ENCODE data around the gene WDR72. TPM values are rescaled to one million over a fixed set of nuclear protein-coding genes. Genes with fewer than 3 reads are reported as not detected.
A peak's percentile ranks its signal among the peaks of the same experiment; 100 is the strongest.
"Not testable (repeated sequence)": the region's sequence is repeated elsewhere in the genome, so short reads cannot be mapped to it uniquely, and the experiment has no call there.

The WDR72 gene
- total RNA-seq, 1 experiment from 2014 or later, result 6.1 TPM

DNA sequence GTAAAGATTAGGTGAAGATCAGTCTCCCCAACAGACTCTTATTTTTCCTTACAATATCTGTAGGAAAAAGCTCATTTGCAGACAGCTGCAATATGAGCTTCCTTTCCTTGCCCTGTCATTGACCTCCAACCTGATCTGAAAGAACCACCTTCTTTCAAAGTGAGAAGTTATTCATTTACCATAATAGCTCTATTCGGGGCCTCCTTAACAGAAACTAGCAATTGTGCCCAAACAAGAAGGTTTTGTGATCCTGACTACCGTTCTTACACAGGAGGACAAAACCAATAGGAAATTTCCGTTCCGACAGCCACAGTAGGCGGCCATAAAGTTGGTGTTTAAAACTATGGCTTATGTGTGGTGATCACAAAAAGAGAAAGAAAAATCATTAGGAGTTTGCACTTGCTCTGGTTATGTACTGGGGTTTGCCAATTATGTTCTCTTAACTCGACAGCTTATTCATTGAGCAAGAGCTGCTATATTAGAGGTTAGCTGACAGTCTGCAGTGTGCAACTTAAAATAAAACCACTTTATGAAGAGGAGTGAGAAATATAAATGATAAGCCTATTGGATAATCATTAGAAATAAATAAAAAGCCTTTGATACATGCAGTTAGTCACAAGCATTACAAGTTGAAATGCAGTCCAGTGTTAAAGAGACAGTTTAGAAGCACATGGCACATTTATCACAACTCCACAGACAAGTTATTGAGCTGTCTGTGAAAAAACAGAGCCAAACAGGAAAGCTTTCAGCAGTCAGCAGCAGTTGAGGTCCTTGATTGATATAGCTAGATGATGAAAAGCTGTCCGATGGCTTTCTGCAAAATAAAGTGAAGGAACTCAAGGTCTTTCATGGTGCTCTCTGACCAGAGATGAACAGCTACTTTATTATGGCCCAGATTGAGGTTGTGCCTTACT is 199.8 kb downstream of the WDR72 start:
- peak; percentile 52 for DNase-seq (ENCODE audit: low read depth)

DNA sequence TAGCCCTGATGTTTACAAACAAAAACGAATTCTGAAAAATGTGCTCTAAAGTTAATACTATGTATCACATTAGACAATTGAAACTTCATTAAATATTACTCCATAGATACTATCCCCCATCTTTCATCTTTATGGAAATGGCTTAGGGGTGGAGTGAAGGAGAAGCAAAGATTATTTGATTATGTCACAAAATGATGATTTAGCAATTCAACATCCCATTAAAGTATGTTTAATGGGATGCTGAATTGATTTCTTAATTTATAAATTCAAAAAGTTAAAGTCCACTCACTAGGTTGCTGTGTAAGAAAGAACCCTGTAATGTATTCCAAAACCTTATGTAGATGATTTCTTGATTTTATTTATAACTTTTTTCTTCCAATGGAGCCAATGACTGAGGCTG is 201.1 kb downstream of the WDR72 start:
- in situ Hi-C loops (cut with HindIII; ENCODE audit: low pct_unique_long_range_greater_than_20kb, low sequenced_read_pairs), result no loop called here
- no peak for DNase-seq (ENCODE audit: low read depth)

More for the DNA sequence above, 199.8 kb downstream of the WDR72 start:
- in situ Hi-C loops (cut with HindIII; ENCODE audit: low pct_unique_long_range_greater_than_20kb, low sequenced_read_pairs), result no loop called here

DNA sequence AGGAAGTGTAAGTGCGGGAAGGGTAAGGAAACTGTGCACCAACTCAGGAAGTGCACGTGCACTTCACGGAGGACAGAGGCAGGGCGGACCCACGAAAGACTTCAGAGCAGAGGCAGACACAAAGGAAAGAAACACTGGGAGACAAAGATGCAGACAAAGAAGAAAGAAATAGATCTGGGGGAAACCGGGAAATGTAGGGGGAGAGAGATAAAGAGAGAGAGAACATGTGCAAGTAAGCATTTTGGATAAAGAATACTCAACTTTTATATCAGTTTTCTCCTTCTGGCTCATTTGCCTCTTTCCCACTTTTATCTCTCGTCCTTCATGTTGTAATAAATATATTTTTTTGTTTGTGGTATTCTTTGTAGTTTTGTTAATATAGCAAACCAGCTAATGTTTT is 204.2 kb downstream of the WDR72 start:
- no peak for DNase-seq (ENCODE audit: low read depth)
- in situ Hi-C loops (cut with HindIII; ENCODE audit: low pct_unique_long_range_greater_than_20kb, low sequenced_read_pairs), result no loop called here

DNA sequence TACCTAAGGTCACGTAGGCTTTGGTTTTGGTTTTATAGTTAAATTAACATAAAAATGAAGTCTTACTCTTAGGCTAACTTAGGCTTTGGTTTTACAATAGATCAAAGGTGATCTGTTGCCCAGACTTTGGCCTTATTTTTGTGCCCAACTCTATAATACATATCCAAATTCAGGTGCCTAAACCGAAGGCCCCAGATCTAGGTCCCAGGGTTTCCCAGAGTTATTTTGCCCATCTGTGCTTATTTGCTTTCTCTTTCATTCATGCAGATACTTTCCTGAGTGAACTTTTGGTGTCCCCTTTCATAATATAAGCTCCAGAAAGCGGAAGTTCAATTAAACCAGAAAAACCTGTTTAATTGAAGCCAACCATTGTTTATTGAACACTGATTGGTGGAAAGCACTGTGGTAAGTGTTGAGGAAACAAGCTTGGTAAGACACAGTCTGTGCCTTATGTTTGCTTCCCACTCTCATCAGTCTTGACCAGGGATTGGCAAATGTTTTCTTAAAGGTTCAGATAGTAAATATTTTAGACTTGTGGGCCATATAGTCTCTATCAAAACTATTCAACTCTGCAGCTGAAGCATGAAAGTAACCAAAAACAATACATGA is 209.7 kb downstream of the WDR72 start:
- in situ Hi-C loops (cut with HindIII; ENCODE audit: low pct_unique_long_range_greater_than_20kb, low sequenced_read_pairs), result no loop called here
- DNase-seq (ENCODE audit: low read depth), result no peak

DNA sequence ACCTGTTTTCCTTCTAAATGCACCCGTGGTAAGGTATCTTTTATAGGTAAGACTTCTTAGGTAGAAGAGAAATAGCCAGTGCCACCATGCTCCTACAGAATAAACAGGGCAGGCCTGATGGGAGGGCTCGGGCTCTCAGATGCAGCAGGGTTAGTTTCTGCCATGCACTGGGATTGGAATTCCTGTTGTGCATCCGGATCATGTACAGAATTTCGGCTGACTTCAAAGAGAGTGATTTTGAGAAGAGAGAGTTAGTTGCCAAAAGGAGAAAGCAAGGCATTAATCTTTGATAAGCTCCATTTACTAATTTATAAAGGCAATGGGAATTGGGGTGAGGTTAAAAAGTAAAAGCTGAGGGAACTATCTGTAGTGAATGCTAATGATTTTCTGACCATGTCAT is 211.2 kb downstream of the WDR72 start:
- DNase-seq (ENCODE audit: low read depth), result no peak
- in situ Hi-C loops (cut with HindIII; ENCODE audit: low pct_unique_long_range_greater_than_20kb, low sequenced_read_pairs), result no loop called here

DNA sequence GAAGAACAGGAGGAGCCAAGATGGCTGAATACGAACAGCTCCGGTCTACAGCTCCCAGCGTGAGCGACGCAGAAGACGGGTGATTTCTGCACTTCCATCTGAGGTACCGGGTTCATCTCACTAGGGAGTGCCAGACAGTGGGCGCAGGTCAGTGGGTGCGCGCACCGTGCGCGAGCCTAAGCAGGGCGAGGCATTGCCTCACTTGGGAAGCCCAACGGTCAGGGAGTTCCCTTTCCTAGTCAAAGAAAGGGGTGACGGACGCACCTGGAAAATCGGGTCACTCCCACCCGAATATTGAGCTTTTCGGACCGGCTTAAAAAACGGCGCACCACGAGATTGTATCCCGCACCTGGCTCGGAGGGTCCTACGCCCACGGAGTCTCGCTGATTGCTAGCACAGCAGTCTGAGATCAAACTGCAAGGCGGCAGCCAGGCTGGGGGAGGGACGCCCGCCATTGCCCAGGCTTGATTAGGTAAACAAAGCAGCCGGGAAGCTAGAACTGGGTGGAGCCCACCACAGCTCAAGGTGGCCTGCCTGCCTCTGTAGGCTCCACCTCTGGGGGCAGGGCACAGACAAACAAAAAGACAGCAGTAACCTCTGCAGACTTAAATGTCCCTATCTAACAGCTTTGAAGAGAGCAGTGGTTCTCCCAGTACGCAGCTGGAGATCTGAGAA is 218.7 kb downstream of the WDR72 start:
- in situ Hi-C loops (cut with HindIII; ENCODE audit: low pct_unique_long_range_greater_than_20kb, low sequenced_read_pairs); DNase-seq (ENCODE audit: low read depth): not testable (repeated sequence)

DNA sequence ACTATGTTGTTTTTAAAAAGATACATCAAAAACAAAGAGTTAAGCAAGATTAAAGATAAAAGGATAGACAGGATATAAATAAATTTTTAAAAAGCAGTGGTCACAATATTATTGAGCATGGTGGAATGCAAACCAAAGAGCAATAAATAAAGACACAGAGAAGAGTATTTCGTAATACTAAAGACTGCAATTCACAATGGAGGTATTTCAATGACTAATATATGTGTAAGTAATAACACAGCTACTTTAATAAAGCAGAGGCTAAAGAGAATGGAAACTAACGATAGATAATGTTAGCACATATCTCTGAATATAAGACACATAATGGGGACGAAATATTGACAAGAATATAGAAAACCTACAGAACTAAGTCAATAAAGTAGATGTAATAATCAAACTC is 219.6 kb downstream of the WDR72 start:
- DNase-seq (ENCODE audit: low read depth), result no peak
- in situ Hi-C loops (cut with HindIII; ENCODE audit: low pct_unique_long_range_greater_than_20kb, low sequenced_read_pairs), result no loop called here

DNA sequence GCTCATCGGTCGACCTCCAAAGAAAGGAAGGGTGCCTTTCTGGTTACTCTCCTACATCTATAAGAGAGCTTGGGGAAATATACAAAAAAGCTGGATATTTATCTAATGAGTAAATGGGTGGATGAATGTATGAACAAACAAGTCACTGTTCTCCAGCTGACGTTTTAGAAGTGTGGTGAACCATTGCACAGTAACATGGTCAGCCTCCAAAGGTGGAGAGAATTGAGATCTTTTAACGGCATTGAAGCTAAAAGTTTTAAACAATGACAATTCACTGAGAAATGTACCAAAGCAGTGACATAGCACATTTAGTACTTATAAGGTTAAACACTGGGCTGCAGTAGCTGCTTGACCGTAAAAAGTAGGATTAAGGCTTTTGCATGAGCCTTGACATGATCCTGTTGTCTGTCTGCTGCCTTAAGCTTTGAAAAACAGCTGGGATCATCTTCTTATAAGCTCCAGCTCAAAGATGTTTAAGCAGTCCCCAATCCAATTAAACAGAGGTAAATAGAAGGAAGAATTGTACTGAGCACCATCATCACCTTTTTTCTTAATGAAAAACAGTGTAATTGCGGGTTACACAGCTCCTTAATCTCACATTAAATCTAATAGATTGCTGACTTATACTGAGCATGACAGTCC is 222.9 kb downstream of the WDR72 start:
- in situ Hi-C loops (cut with HindIII; ENCODE audit: low pct_unique_long_range_greater_than_20kb, low sequenced_read_pairs), result no loop called here
- DNase-seq (ENCODE audit: low read depth), result peak; percentile 80

DNA sequence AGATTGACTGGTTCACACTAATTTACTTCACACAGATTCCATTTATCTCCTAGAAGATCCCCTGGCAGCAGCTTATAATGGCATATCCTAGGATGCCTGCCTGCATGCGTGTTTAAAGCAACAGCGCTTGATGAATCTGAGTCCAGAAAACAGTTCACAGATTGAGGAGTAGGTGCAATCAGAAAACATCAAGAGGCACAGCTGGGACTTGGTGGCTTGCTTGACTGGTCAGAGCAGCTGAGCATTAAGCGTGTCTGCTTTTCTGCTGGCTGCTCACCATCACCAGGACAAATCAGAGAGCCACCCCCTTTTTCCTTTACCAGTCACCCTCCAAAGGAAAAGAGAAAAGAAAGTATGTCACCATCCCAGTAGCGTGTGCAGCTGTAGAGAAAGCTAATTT is 223.6 kb downstream of the WDR72 start:
- DNase-seq (ENCODE audit: low read depth), result peak; percentile 85
- in situ Hi-C loops (cut with HindIII; ENCODE audit: low pct_unique_long_range_greater_than_20kb, low sequenced_read_pairs), result no loop called here

DNA sequence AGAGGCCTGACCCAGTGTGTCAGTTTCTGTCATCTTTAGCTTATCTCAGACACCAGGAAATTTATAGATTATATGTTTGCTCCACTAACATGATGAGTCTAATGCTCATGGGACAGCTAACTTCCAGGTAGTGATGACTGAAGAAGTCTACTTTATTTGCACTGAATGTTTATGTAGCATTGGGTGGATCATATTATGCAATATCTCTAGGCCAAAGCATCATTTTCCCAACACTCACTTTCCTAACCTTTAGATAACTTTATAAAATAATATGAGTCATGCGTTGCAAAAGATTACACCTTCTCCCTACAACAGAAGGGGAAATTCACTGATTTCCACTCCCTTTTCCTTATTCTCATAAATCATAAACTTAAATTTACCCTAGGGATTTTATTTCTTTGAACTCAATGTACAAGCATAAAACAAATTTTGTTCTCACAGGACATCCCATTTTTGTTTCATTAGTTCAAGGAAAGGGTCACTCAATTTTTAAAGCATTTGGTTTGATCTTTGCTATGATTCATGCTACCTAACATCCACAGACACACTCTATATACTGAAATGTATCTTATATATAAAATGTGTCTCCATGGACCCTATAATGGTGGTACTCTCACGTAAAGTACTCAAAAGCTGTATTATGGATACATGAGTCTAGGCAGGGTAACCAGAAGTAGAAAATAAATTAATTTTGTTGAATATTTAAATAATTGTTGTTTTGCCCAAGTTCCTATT is 225.2 kb downstream of the WDR72 start:
- in situ Hi-C loops (cut with HindIII; ENCODE audit: low pct_unique_long_range_greater_than_20kb, low sequenced_read_pairs), result no loop called here
- DNase-seq (ENCODE audit: low read depth), result peak; percentile 37

DNA sequence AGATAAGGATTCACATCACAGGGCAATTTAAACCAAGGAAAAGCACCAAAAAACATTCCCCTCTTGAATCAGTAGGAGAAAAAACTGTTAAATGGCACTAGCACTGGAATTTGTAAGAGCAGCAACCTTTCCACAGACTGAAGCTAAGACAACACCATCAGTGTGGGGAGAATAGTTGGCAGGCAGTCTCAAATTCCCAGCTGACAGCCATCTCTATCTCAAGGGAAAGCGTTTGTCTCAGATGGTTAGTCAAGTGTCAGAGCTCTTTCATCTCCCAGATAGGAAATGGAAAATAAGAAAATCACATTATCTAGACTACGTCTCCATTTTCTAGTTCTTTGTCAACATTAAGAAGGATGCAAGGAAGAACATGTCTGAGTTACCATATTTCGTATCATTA is 228.7 kb downstream of the WDR72 start:
- in situ Hi-C loops (cut with HindIII; ENCODE audit: low pct_unique_long_range_greater_than_20kb, low sequenced_read_pairs), result no loop called here
- DNase-seq (ENCODE audit: low read depth), result peak; percentile 79

DNA sequence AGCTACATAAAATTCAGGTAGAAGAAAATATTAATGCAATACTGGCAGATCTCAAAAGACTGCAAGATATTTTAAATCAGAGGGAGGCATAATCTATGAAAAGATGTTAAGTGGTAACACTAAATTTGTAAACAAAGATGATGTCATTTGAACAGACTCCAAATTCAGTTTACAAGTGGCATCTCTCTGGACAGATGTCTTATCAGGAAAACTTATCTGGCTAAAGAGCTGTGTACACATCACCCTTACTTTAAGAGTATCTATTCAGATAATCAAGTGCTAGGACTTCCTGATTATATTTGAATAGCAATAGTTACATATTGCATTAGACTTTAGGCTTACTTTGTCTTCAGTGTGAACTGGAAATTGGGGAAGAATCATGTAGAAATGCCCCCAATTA is 231.5 kb downstream of the WDR72 start:
- no peak for DNase-seq (ENCODE audit: low read depth)
- in situ Hi-C loops (cut with HindIII; ENCODE audit: low pct_unique_long_range_greater_than_20kb, low sequenced_read_pairs), result no loop called here

DNA sequence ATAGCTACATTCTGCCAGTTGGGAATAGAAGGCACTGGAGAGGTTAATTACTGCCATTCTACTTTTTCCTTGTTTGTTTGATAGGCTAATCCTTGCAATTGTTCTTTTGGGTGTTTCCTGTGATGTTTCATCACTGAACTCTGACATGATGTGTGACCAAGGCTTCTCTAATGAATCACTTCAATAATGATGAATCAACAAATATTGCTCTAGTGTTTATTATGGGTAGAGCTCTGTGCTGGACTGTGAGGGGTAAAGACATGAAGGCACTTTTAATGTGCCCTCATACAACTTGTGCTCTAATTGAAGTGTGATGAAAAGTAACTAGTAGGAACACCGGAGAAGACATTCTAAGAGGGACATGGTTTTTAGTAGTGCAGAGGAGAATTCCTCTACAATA is 233.6 kb downstream of the WDR72 start:
- in situ Hi-C loops (cut with HindIII; ENCODE audit: low pct_unique_long_range_greater_than_20kb, low sequenced_read_pairs), result no loop called here
- DNase-seq (ENCODE audit: low read depth), result peak; percentile 20

DNA sequence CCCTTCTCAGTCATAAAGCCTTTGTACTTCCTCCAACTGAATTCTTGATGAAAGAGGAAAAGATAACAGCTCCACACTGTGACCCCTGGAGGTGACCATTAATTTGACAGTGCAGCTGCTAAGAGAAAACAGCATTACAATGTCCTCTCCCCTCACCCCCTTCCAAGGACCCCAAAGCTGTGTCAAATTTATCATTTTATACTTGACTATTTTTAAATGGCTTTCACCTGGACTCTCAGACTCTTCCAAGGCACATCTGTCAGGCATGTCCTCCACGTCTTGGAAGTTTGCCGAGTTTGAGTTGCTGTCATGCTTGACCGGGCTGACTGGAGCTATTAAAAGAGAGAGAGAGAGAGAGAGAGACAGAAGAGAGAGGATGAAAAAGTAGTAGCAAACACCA is 236.5 kb downstream of the WDR72 start:
- DNase-seq (ENCODE audit: low read depth), result peak; percentile 82
- in situ Hi-C loops (cut with HindIII; ENCODE audit: low pct_unique_long_range_greater_than_20kb, low sequenced_read_pairs), result no loop called here

DNA sequence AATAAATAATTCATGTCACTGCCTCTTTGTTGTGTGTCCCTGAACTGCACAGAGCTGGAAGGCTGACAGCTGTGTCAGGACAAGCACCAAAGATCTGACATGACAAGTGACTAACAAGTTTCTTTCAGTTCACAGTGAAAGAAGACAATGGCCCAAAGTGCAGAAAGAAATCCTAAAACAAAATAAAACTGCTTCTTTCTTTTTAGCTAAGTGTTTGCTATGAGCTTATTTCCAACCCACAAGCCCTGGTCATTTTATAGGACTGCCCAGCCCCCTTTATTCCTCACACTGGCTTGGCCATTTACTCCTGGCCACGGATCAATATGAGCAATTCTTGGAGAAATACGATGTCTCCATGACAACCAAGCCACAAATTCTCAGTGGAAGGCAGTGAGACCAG is 238.5 kb downstream of the WDR72 start:
- no peak for DNase-seq (ENCODE audit: low read depth)
- in situ Hi-C loops (cut with HindIII; ENCODE audit: low pct_unique_long_range_greater_than_20kb, low sequenced_read_pairs), result no loop called here

DNA sequence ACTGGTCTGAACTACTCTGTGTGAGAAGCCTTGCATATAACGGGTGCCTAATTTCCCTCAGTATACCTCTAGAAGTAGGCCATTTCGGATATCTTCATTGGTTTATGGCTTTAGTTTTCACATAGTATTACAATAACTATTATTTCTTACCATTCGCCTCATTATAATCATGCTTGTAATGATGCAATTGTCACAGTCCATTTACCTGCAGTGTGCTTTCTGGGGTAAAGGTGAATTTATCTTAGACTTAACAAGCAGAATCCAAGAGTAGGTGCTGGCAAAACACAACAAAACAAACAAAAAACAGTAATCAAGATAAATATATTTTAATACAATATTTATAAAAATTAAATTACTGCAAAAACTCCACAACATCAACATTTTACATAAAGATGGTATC is 246.0 kb downstream of the WDR72 start:
- DNase-seq (ENCODE audit: low read depth), result no peak
- in situ Hi-C loops (cut with HindIII; ENCODE audit: low pct_unique_long_range_greater_than_20kb, low sequenced_read_pairs), result no loop called here

DNA sequence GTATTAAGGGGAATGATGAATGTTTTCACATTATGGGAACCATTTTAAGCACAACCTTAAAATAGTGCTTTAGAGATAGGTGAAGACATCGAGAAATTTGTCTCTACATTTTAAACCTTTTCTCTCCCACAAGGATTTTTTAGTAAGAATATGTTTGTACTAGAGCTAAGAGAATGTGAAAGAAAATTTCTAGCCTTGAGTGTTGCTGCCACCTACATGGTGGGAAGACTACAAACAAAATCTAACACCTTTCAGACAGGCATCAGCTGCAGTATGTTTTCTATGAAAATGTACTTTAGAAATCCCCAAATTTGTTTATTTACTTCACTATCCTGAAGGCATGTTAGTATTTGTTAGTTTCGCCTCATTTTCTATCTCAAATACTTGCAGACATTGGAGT is 247.4 kb downstream of the WDR72 start:
- in situ Hi-C loops (cut with HindIII; ENCODE audit: low pct_unique_long_range_greater_than_20kb, low sequenced_read_pairs), result no loop called here
- no peak for DNase-seq (ENCODE audit: low read depth)

DNA sequence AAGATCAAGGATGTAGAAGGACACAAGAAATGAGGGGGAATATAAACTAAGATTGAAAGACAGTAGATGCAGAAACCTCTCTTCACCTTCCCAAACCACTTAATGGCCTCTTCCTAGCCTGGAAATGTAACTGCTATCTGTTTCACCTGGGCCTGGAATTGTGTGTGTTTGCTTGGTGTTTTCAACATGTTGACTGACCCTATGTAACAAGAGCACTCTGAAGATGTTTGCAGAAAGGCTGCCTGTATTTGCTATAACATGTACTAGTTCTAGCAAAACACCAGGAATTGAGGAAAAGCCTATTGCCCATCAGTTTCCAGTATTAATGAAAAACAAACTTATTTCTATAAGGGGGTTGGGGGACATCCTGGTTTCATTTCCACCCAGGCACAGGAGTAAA is 248.3 kb downstream of the WDR72 start:
- in situ Hi-C loops (cut with HindIII; ENCODE audit: low pct_unique_long_range_greater_than_20kb, low sequenced_read_pairs), result no loop called here
- no peak for DNase-seq (ENCODE audit: low read depth)

All from Caki2 (cell line).